ENCODE results near the gene NR3C1. TPM values are rescaled to one million over a fixed set of nuclear protein-coding genes. Genes with fewer than 3 reads are reported as not detected.

Gene NR3C1
- total RNA-seq, 2 donors from 2014 or later: 30.3 to 38.9 TPM

- no peak for DNase-seq (ENCODE audit: low spot score)
- Histone ChIP-seq H3K27ac (no peak overlapping the region), H3K27me3 (no peaks in the 10 kb centered on the region), H3K9me3 (no peaks in the 10 kb centered on the region), H3K4me1 (no peaks in the 10 kb centered on the region), H3K4me3 (no peak overlapping the region), H3K36me3 (peaks cover 57% of the 10 kb centered on the region)
- TF ChIP-seq CTCF (IDR thresholded peaks at IDR 0.05): no peak
Measured at GRCh38 chr5:143297756-143298155, 105.7 kb downstream of the NR3C1 start.

GRCh38 chr5:143290125-143290524 lies 113.4 kb downstream of the NR3C1 start:
- no peak overlapping the region for H3K4me3 ChIP-seq
- no peak for DNase-seq (ENCODE audit: low spot score)
- H3K36me3 ChIP-seq: peaks cover 30% of the 10 kb centered on the region
- H3K27ac ChIP-seq: no peak overlapping the region
- no peaks in the 10 kb centered on the region for H3K9me3 ChIP-seq
- no peaks in the 10 kb centered on the region for H3K4me1 ChIP-seq
- no peaks in the 10 kb centered on the region for H3K27me3 ChIP-seq
- no peak for TF ChIP-seq CTCF (IDR thresholded peaks at IDR 0.05)

- no peak for TF ChIP-seq CTCF (IDR thresholded peaks at IDR 0.05)
- no peaks in the 10 kb centered on the region for H3K4me1 ChIP-seq
- no peak overlapping the region for H3K27ac ChIP-seq
- peaks cover 0 to 7% of the 10 kb centered on the region in 2 donors for H3K9me3 ChIP-seq
- peaks cover 14% of the 10 kb centered on the region for H3K36me3 ChIP-seq
- no peak overlapping the region for H3K4me3 ChIP-seq
- no peaks in the 10 kb centered on the region for H3K27me3 ChIP-seq
- DNase-seq (ENCODE audit: low spot score): no peak
Measured at GRCh38 chr5:143284521-143284920, 119.0 kb downstream of the NR3C1 start.

- H3K27ac ChIP-seq: no peak overlapping the region
- H3K27me3 ChIP-seq: no peaks in the 10 kb centered on the region
- H3K4me3 ChIP-seq: no peak overlapping the region
- no peaks in the 10 kb centered on the region for H3K4me1 ChIP-seq
- no peak for DNase-seq (ENCODE audit: low spot score)
- peaks cover 14% of the 10 kb centered on the region for H3K36me3 ChIP-seq
- H3K9me3 ChIP-seq: peaks cover 0 to 7% of the 10 kb centered on the region in 2 donors
- TF ChIP-seq CTCF (IDR thresholded peaks at IDR 0.05): no peak
Measured at GRCh38 chr5:143284002-143284401, 119.5 kb downstream of the NR3C1 start.

GRCh38 chr5:143281226-143281625 lies 122.3 kb downstream of the NR3C1 start:
- Histone ChIP-seq H3K9me3 (peaks cover 0 to 7% of the 10 kb centered on the region in 2 donors), H3K4me3 (no peak overlapping the region), H3K4me1 (no peaks in the 10 kb centered on the region), H3K27me3 (no peaks in the 10 kb centered on the region), H3K36me3 (peaks cover 14% of the 10 kb centered on the region), H3K27ac (no peak overlapping the region)
- no peak for DNase-seq (ENCODE audit: low spot score)
- TF ChIP-seq CTCF (IDR thresholded peaks at IDR 0.05): no peak

- DNase-seq (ENCODE audit: low spot score): no peak
- Histone ChIP-seq H3K4me3 (no peak overlapping the region), H3K4me1 (no peaks in the 10 kb centered on the region), H3K36me3 (peaks cover 14% of the 10 kb centered on the region), H3K27me3 (no peaks in the 10 kb centered on the region), H3K9me3 (peaks cover 0 to 7% of the 10 kb centered on the region in 2 donors), H3K27ac (no peak overlapping the region)
- no peak for TF ChIP-seq CTCF (IDR thresholded peaks at IDR 0.05)
Measured at GRCh38 chr5:143279698-143280097, 123.8 kb downstream of the NR3C1 start.
